K562 (cell line): Measurements from ENCODE around the gene GPM6B. TPM values are rescaled to one million over a fixed set of nuclear protein-coding genes. Genes with fewer than 3 reads are reported as not detected.

Experiments used
- ATAC-seq: fragments of 200-7000 bp; cut with Tn5 transposase; 3 replicates; pipeline ENCODE4 v1.9.1; 2020; ENCODE audit warnings: moderate library complexity
- BruUV-seq: library from RNA; stranded (reverse); fragments of 400-500 nt; replicated peaks from 2 replicates; lab custom pipeline; 2021; lab: Mats Ljungman, UMichigan
- CTCF ChIA-PET: fragments of 300-600 bp; formaldehyde crosslinking; extraction: SDS; loops from one replicate; lab custom pipeline; 2021; ENCODE audit warnings: low intra/inter-chr PET ratio; lab: Yijun Ruan, JAX
- POLR2A ChIA-PET: fragments of 300-600, 350-650 bp; sonication (Branson Sonifier 250); formaldehyde crosslinking; extraction: SDS; loops from one replicate; lab custom pipeline; 2021; ENCODE audit warnings: antibody characterized with exemption, inconsistent platforms; lab: Yijun Ruan, JAX
- DNase-seq, 4 experiments: peaks; one replicate each; pipeline versions ENCODE4 v3.0.0 to v3.0.0-alpha.2; 2011 to 2018; ENCODE audit warnings: low spot score in 3 of 4, mixed read lengths in 3 of 4; ENCODE audit errors: extremely low read depth in 1 of 4
- FAIRE-seq: peaks from 2 replicates; lab custom pipeline; 2011; peaks lifted over from hg19 to GRCh38; lab: Jason Lieb, UNC
- H2AFZ ChIP-seq: 2 replicates; pipeline ENCODE4 v1.6.0; 2011; ENCODE audit warnings: low read depth, low read length, control low read depth, inconsistent platforms
- H3K27ac ChIP-seq: fragments of 200-600 bp; 3 replicates; pipeline ENCODE4 v1.8.0; 2011; ENCODE audit warnings: low read depth, mild to moderate bottlenecking, control low read depth, inconsistent platforms, low read length, moderate library complexity, mixed read lengths; ENCODE audit errors: extremely low read depth
- H3K27me3 ChIP-seq, 2 experiments: fragments of 300-600 bp in 1 of 2; 2 replicates in 1 of 2; 3 replicates in 1 of 2; pipeline versions ENCODE4 v1.6.0 to v1.8.0; 2011; ENCODE audit warnings: inconsistent platforms in 2 of 2, low read length in 2 of 2, mild to moderate bottlenecking in 1 of 2, mixed read lengths in 1 of 2, moderate library complexity in 1 of 2; ENCODE audit not compliant: control insufficient read depth in 2 of 2, insufficient read depth in 2 of 2
- H3K36me3 ChIP-seq: fragments of 300-600 bp; 3 replicates; pipeline ENCODE4 v1.8.0; 2011; ENCODE audit warnings: mild to moderate bottlenecking, low read length, inconsistent platforms; ENCODE audit not compliant: control insufficient read depth, insufficient read depth
- H3K4me1 ChIP-seq, 2 experiments: fragments of 200-600 bp in 1 of 2; replicated peaks in 1 of 2; 2 replicates in 1 of 2; 3 replicates in 1 of 2; pipeline versions ENCODE4 v1.5.1 to v1.8.0; 2011; ENCODE audit warnings: inconsistent platforms in 2 of 2, low read length in 2 of 2, mild to moderate bottlenecking in 1 of 2, mixed read lengths in 1 of 2, moderate library complexity in 1 of 2; ENCODE audit not compliant: control insufficient read depth in 2 of 2, insufficient read depth in 2 of 2
- H3K4me2 ChIP-seq: 2 replicates; pipeline ENCODE4 v1.6.1; 2011; ENCODE audit warnings: low read length, control low read depth, inconsistent platforms, mixed read lengths; ENCODE audit not compliant: insufficient read depth
- H3K4me3 ChIP-seq: fragments of 200-600 bp; sonication (generic), shearing (Covaris generic); 2 replicates; pipeline ENCODE4 v1.5.1; 2016; ENCODE audit warnings: control low read depth, inconsistent platforms
- H3K79me2 ChIP-seq: fragments of 200-600 bp; 3 replicates; pipeline ENCODE4 v1.8.0; 2011; ENCODE audit warnings: low read length, inconsistent platforms; ENCODE audit not compliant: control insufficient read depth, insufficient read depth
- H3K9ac ChIP-seq, 2 experiments: 2 replicates each; pipeline versions ENCODE4 v1.6.0 to v1.6.1; 2011; ENCODE audit warnings: low read depth in 2 of 2, low read length in 2 of 2, control low read depth in 1 of 2, inconsistent platforms in 1 of 2, mild to moderate bottlenecking in 1 of 2, mixed read lengths in 1 of 2; ENCODE audit not compliant: insufficient read depth in 1 of 2
- H3K9me1 ChIP-seq: one replicate; pipeline ENCODE4 v1.6.0; 2011; ENCODE audit warnings: inconsistent platforms, mild to moderate bottlenecking, low read length, moderate library complexity; ENCODE audit not compliant: control insufficient read depth, insufficient read depth
- H3K9me3 ChIP-seq: replicated peaks from 2 replicates; pipeline ENCODE4 v1.5.1; 2011; ENCODE audit warnings: low read depth, low read length, inconsistent platforms; ENCODE audit not compliant: control insufficient read depth, insufficient read depth
- H4K20me1 ChIP-seq: replicated peaks from 2 replicates; pipeline ENCODE4 v1.6.1; 2011; ENCODE audit warnings: low read length, inconsistent platforms, mixed read lengths; ENCODE audit not compliant: control insufficient read depth, insufficient read depth
- CBX2 ChIP-seq: fragments of 200-600 bp; sonication (generic); IDR thresholded peaks from one replicate; pipeline ENCODE4 v1.6.1; 2012; ENCODE audit warnings: mild to moderate bottlenecking, low read length, inconsistent platforms; ENCODE audit not compliant: insufficient read depth, poor library complexity, severe bottlenecking
- CHD2 ChIP-seq: IDR thresholded peaks from 2 replicates; pipeline ENCODE4 v1.6.1; 2011; ENCODE audit warnings: low read depth, low read length
- HDAC2 ChIP-seq: fragments of 450-650 bp; IDR thresholded peaks from 2 replicates; pipeline ENCODE4 v1.6.1; 2016; ENCODE audit warnings: mild to moderate bottlenecking
- MTA2 ChIP-seq: fragments of 450-650 bp; IDR thresholded peaks from 2 replicates; pipeline ENCODE4 v1.6.1; 2016; ENCODE audit warnings: low read depth
- NFE2 ChIP-seq: IDR thresholded peaks from 2 replicates; pipeline ENCODE4 v1.6.1; 2014; ENCODE audit warnings: antibody characterized with exemption, low read depth
- NFE2L1 ChIP-seq: fragments of 450-650 bp; IDR thresholded peaks from 2 replicates; pipeline ENCODE4 v1.6.1; 2016; ENCODE audit warnings: missing genetic modification characterization, low read depth, mild to moderate bottlenecking, missing compliant biosample characterization, moderate library complexity, borderline replicate concordance
- PCBP1 ChIP-seq: fragments of 200-400 bp; formaldehyde crosslinking; IDR thresholded peaks from 2 replicates; pipeline ENCODE4 v1.6.1; 2018; ENCODE audit warnings: mild to moderate bottlenecking, low read depth, low read length; ENCODE audit not compliant: poor library complexity, severe bottlenecking
- POLR2AphosphoS5 ChIP-seq: IDR thresholded peaks from 2 replicates; pipeline ENCODE4 v1.6.1; 2011; ENCODE audit warnings: mild to moderate bottlenecking, low read depth, low read length, moderate library complexity; ENCODE audit not compliant: control insufficient read depth, insufficient read depth
- SAP30 ChIP-seq: fragments of 200-600 bp; sonication (generic); IDR thresholded peaks from 2 replicates; pipeline ENCODE4 v1.6.1; 2012; ENCODE audit warnings: borderline replicate concordance, low read depth, mild to moderate bottlenecking, moderate library complexity, low read length, control low read depth, inconsistent platforms; ENCODE audit not compliant: insufficient read depth, poor library complexity, severe bottlenecking
- SRSF3 ChIP-seq: fragments of 200-400 bp; formaldehyde crosslinking; IDR thresholded peaks from 2 replicates; pipeline ENCODE4 v1.6.1; 2016; ENCODE audit warnings: mild to moderate bottlenecking, low read length, moderate library complexity; ENCODE audit not compliant: insufficient read depth
- TAF9B ChIP-seq: fragments of 450-650 bp; IDR thresholded peaks from 2 replicates; pipeline ENCODE4 v1.6.1; 2018; ENCODE audit warnings: mild to moderate bottlenecking; ENCODE audit not compliant: partially characterized antibody
- ZKSCAN1 ChIP-seq: fragments of 150-350 bp; IDR thresholded peaks from 2 replicates; pipeline ENCODE4 v1.6.1; 2016; ENCODE audit warnings: low read depth, low read length
- ZNF165 ChIP-seq: fragments of 250-450 bp; sonication (Bioruptor Pico); IDR thresholded peaks from 2 replicates; pipeline ENCODE4 v1.4.0; 2020; ENCODE audit warnings: borderline replicate concordance
- ZNF212 ChIP-seq: fragments of 450-650 bp; formaldehyde crosslinking; IDR thresholded peaks from 2 replicates; pipeline ENCODE4 v1.4.0; 2020; ENCODE audit warnings: mild to moderate bottlenecking
- ZNF316 ChIP-seq: fragments of 450-650 bp; IDR thresholded peaks from 2 replicates; pipeline ENCODE4 v1.6.1; 2016
- ZNF561 ChIP-seq: fragments of 450-650 bp; formaldehyde crosslinking; conservative IDR thresholded peaks from 2 replicates; pipeline ENCODE4 v1.4.0; 2020; ENCODE audit warnings: mild to moderate bottlenecking, moderate library complexity
- ZNF655 ChIP-seq: fragments of 250-450 bp; sonication (Bioruptor Pico); IDR thresholded peaks from 2 replicates; pipeline ENCODE4 v1.5.0; 2021
- ZNF668 ChIP-seq: fragments of 250-450 bp; sonication (Bioruptor Pico); IDR thresholded peaks from 2 replicates; pipeline ENCODE4 v1.8.0; 2022; ENCODE audit warnings: mild to moderate bottlenecking, inconsistent platforms
- ZNF79 ChIP-seq: fragments of 250-450 bp; sonication (Bioruptor Pico); IDR thresholded peaks from 2 replicates; pipeline ENCODE4 v1.4.0; 2020; ENCODE audit warnings: low read depth, mild to moderate bottlenecking, moderate library complexity
- WGBS: fragments of 100-300 bp; shearing (Covaris generic); methylation state at CpG from one replicate; pipeline ENCODE4 v1.1.6; 2016; ENCODE audit warnings: low coverage, mixed read lengths; ENCODE audit not compliant: insufficient coverage; ENCODE audit errors: missing lambda C conversion rate; 5-methylcytosine and 5-hydroxymethylcytosine counted together
- in situ Hi-C: fragments of 300-500 bp; cut with MboI; formaldehyde crosslinking; loops from 4 replicates; pipeline ENCODE4 v1.15.0; 2018; ENCODE audit warnings: inconsistent platforms, mixed read lengths
- intact Hi-C: fragments of 100-400 bp; cut with micrococcal nuclease; formaldehyde crosslinking; loops from 2 replicates; pipeline ENCODE4 v1.14.2; 2022
- polyA plus RNA-seq, 8 experiments: library from polyadenylated mRNA; depleted of rRNA in 4 of 8; stranded (reverse) in 5 of 8; unstranded in 3 of 8; fragments of >200 nt; fragmentation: Nextera tagmentation in 2 of 8; fragmentation: Illumina TruSeq in 1 of 8; extraction: Ambion mirVana in 2 of 8; extraction: Trizol in 1 of 8; gene quantifications; 2 replicates each; pipeline versions ENCODE4 v1.2.1 to v1.2.3, GENCODE V29; 2011 to 2014; ENCODE audit warnings: inconsistent platforms in 1 of 8, missing spikeins in 1 of 8
- total RNA-seq, 7 experiments: library from RNA; depleted of rRNA in 6 of 7; stranded (reverse); fragments of >200 nt in 6 of 7; fragmentation: Illumina TruSeq in 2 of 7; extraction: Trizol in 2 of 7; gene quantifications; 2 replicates each; pipeline versions ENCODE4 v1.2.1 to v1.2.3, GENCODE V29; 2011 to 2021; ENCODE audit warnings: low replicate concordance in 1 of 7

The GPM6B gene
- total and polyA plus RNA-seq, 9 of the 15 experiments (the other 6 are each of a cell fraction or from before 2014, with no cell fraction given): 0.14 to 0.32 TPM; not detected in 7

DNA sequence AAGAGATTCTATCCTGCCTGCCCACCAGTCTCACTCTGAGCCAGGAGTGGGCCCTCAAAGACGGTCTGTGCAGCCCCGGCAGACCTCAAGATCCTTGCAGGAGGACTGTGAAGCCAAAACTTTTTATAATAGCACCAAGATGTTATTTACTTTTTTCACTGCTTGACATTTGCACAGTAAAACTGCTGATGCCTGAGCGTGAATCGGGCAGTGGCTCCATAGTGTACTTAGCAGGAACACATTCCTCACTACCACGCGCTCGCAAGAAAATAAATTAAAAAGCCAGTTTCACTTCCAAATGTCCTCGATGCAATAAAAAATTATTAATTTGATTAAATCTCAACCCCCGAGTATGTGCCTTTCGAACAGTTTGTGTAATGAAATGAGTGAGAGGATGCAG, 22.5 kb downstream of the GPM6B start:
- Histone ChIP-seq H4K20me1 (no peaks in the 10 kb centered on the region), H3K9me1 (no peaks in the 10 kb centered on the region), H3K4me3 (no peak overlapping the region), H3K4me2 (no peak overlapping the region), H2AFZ (no peak overlapping the region), H3K27me3 (peaks cover 0 to 4% of the 10 kb centered on the region in 2 experiments; a peak in 3 of 5 replicates), H3K9ac (no peak overlapping the region), H3K36me3 (no peaks in the 10 kb centered on the region), H3K4me1 (no peaks in the 10 kb centered on the region), H3K27ac (no peak overlapping the region), H3K79me2 (no peaks in the 10 kb centered on the region), H3K9me3 (no peaks in the 10 kb centered on the region)
- ATAC-seq: no peak
- 5% methylated on average over 10 of the region's 10 CpGs for WGBS
- POLR2A ChIA-PET: interaction anchor here (0.7 kb wide), 1 partner anchor 39 kb away, joined by 3 read pairs; no protein-coding TSS in a partner anchor
- BruUV-seq: no TSS peak
- TF ChIP-seq ZNF79 (CRISPR knock-in tag): no peak
- TF ChIP-seq MTA2: no peak
- TF ChIP-seq ZNF655 (CRISPR knock-in tag): no peak
- TF ChIP-seq ZNF165 (CRISPR knock-in tag): no peak
- TF ChIP-seq CHD2: no peak
- no peak for TF ChIP-seq ZNF316
- no peak for TF ChIP-seq NFE2L1 (tag)
- TF ChIP-seq NFE2: no peak
- TF ChIP-seq ZKSCAN1: no peak
- TF ChIP-seq SRSF3: no peak
- no peak for TF ChIP-seq POLR2AphosphoS5
- no peak for TF ChIP-seq HDAC2
- TF ChIP-seq TAF9B: no peak
- TF ChIP-seq CBX2: no peak
- TF ChIP-seq ZNF668: no peak
- no peak for TF ChIP-seq ZNF212 (CRISPR knock-in tag)
- no peak for TF ChIP-seq ZNF561 (CRISPR knock-in tag)
- no peak for TF ChIP-seq PCBP1
- TF ChIP-seq SAP30: no peak
- DNase-seq: no peak
- in situ Hi-C loops (no loop called here), intact Hi-C loops (no loop called here)
- no peak for FAIRE-seq
- CTCF ChIA-PET: no interaction called here
